GM19328 (cell line): ENCODE results near the gene BCAS3.
"Not testable (repeated sequence)": the region's sequence is repeated elsewhere in the genome, so short reads cannot be mapped to it uniquely, and the experiment has no call there.

Experiments used
- ATAC-seq: cut with Tn5 transposase; IDR thresholded peaks from one replicate; pipeline ENCODE4 v1.9.1; 2021; ENCODE audit warnings: mild to moderate bottlenecking, moderate library complexity; ENCODE audit not compliant: unreplicated experiment

Gene BCAS3

DNA sequence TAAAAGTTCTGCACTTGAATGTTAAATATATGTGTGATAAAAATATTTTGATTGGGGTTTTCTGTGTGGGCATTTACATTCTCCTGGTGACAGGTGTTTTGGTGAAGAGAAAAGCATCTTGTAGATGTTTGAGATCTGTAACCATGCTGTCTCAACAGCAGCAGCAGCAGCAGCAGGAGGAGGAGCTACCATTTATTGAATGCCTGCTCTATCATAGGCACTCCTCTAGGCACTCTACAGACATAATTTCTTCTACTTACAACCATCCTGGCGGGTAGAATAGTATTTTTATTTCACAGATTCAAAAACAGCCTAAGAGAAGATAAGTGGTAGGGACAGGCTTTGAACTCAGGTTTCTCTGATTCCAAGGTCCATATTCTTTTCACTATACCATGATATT, 562.3 kb downstream of the BCAS3 start:
- no peak for ATAC-seq

DNA sequence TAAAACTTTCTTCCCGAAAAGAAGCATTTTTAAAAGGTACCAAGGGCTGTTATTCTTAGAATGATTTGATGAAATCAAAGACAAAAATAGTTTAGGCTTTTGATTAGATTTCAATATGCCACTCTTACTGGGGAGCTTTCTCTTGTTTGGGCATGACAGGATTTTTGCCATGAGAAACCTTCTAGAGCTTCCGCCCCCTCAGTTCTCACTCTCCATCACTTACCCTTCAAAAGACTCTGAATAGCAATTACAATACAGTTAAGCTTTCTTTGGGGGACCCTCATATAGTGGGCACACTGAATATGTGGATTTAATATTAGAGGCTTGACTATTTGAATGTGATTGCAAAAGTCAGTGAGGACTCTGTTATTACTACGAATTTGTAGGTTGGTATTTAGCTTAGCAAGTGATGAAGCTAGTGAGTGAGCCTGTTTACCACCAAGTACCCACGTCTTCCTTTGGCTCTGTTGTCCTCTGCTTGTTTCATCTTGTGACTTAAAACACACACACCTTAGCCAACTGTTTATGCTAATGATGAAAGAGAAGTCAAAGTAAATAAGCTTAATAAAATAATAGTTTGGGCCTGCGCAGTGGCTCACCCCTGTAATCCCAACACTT, 563.3 kb downstream of the BCAS3 start:
- no peak for ATAC-seq

DNA sequence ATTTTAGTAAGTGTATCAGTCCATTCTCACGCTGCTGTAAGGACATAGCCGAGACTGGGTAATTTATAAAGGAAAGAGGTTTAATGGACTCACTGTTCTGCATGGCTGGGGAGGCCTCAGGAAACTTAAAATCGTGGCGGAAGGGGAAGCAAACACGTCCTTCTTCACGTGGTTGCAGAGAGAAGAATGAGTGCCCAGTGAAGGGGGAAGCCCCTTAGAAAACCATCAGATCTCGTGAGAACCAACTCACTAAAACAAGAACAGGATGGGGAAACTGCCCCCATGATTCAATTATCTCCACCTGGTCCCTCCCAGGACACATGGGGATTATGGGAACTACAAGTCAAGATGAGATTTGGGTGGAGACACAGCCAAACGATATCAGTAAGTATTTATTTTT, 567.3 kb downstream of the BCAS3 start:
- not testable (repeated sequence) for ATAC-seq

DNA sequence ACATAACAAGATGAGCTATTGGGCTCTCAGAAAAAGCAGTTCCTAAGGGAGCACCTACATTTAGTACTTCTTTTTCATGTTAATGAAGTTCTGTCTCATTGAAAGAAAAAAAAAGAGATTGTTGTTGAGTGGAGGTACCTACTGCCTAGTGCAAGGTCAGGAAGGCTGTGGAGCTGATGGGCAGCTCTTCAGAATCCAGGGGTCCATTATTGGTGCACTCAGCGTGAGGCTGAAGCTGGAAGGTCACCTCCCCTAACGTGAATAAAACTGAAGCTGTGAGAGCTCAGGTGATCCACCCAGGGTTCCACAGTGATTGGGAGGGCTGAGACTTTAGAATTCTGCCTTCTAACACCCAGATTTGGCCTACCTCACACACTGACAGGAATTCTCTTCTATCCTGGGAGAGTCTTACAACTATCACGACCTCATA, 568.1 kb downstream of the BCAS3 start:
- ATAC-seq: no peak

DNA sequence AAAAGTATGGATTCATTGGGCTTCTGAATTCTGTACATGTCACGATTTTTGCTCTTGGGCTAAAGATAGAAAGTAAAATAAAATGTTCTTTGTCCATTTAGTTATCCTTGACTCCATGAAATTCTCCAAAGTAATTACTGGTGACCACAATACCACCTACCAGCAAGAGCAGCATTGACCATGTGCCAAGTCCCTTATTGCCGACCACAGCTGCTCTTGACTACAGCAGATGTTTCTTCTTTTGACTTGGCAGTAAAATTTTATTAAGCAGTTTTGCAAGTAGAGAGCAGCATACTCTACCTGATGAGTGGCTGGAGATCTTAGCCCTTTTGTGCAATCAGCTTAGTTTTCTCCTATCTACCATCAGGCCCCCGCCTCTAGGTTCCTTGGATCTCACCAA, 569.8 kb downstream of the BCAS3 start:
- no peak for ATAC-seq

DNA sequence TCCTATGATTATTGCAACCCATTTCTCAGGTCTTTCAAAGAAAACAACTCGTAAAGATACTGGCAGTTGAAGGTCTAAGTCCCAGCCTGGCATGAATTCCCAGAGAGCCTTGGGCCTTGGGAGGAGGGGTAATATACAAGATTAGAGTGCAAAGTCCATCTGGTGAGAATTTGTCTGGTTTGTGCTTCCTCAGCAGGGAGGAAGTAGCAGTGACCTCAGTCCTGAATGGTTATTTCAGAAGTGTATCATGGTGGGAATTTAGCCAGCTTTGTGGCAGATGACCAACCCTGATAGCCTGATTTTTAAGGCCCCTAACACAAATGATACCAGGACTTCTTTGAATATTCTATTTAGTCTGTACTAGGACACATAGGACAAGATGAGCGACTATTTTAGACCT, 570.7 kb downstream of the BCAS3 start:
- no peak for ATAC-seq

DNA sequence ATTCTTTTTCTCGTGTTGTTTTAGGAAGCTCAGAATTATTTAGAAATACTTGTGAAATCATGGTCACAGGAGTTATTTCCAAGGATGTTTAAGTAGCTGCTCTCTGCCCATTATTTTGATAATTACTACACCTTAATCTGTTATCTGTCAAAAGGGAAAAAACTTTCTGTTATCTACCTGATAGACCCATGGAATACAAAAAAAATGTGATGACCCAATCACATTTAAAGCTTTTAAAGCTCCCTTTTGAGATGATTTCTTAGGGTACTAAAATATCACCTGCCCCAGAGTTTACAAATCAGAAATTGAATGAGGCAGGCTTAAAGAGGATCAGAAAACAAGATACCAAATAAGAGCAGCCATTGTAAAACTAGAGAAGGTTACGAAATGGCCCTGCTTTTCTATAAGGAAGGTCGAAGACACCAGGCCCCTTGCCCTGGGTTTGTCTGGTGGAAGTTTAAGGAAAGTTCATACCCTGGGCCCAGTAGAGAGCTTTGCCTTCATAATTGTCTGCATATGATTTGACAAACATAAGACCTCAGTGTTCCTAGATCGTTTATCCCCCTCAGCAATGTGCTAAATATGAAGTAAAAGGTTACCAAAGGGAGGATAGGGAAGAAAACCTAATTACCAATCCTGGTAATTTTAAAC, 572.1 kb downstream of the BCAS3 start:
- no peak for ATAC-seq

DNA sequence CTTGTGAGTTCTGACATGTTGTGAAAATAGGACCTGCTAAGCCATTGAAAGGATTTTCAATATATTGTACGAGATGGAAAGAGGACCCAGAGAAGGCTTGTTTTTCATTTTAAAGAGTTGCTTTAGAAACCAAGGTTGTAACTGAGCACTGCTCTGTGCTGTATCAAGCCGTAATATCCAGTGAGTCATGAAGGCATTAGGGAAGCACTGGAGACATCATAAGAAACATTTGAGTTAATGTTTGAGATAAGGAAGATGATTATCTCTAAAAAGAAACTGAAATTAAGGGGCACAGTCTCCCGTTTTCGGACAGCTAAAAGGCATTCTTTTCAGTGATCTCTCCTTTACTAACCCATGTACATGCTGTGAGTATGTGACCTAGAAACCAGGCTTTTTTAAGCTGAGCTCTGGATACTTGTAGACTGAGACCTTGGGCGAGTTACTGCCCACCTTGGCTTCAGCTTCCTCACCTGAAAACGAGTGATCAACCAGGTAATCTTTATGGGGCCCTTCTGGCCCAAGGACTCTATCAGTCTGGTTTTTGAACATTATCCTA, 572.8 kb downstream of the BCAS3 start:
- no peak for ATAC-seq

DNA sequence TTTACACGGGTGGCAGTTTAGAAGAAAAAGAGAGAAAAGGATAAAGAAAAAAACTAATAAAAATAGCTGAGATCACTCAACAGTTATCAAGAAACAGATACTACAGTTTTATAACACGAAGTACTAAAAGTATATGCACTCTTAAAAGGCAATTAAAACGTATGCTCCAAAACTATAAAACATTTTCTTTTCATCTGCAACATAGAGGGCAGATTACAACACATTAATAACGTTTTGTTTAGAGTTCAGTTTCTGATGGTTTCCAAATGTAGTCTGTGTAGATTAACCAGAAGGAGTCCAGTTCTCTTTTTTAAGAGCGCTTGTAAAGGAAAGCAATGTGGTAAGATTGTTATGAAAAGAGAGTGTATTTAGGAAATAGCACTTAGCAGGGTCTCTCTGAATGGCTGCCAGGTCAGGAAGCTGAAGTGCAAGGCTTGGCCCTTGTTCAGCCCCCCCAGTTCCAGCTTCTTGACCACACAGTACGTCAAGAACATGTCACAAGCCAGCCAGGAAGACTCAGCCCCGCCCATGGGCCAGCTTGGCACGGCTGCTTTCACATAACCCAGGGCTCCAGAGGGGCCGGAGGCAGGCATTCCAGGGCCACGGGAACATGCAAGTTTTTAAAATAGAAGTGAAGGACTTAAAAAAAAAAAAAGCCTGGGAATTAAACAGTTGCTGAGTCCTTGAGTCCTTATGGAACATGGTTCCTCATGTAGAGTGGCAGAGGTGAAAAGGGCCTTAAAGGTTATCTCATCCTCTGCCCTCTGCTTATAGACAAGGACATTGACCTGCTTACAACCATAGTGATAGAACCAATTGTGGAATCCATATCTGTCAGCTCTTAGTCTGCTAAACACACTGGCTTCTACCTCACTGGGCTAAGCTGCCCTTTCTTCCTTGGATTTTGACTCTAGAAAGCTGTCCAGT, 574.6 kb downstream of the BCAS3 start:
- ATAC-seq: no peak

DNA sequence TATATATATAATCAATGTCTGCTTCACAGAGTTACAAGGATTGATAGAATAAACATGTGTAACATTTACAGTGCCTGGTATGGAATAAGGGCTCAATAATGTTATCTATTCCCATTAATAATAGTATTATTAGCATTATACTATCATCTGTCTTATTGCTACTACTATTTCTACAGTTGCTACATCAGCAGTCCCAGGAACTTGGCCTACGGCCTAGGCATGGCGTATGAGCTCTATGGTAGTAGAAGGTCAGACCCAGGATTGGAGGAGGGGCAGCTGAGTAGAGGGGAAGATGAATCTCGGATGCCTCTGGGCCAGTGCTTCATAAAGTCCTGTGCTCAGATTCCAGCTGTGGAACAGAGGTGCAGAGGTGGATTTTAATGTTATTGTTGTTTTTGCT, 575.7 kb downstream of the BCAS3 start:
- no peak for ATAC-seq

DNA sequence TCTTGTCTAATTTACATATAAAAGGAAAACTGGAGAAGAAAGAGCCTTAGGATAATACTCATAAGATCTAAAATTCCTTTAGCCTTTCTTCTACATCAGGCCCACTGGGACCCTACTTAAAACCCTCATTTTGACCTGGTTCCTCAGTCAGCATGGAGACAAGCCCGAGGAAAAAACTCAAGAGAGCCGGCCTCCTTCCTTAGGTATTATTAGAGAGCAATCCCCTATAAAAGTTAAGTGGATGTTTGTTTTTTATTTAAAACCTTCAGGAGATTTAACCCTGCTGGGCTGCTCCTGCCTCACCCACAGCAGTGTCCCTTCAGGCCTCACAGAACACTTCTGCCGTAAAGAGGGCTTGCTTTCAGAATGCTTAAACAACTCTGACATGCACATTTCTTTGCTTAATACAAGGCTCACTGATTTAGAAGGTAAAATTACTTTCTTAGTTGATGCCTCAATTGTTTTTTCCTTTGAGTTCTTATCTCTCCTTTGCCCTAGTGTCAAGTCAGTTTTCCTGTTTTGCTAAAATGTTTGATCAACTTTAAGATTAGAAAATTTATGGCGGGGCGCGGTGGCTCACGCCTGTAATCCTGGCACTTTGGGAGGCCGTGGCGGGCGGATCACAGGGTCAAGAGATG, 576.4 kb downstream of the BCAS3 start:
- no peak for ATAC-seq

DNA sequence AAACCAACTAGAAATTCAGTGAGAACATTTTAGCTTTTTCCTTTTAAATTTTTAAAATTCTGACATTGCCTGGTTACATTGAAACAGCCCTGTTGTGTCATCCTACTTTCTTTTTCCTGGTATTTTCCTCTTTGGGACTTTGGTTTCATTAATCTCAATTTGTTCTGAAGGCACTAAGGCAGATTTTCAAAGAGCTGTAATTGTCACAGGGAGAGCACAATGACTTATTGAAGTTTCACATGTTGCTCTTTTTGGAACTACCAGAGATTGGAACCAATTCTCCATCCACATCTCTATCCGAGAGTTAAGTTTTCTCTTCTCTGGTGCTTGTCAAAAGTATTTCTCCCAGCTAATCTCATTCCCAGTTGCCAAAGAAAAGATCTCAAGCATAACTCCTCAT, 577.3 kb downstream of the BCAS3 start:
- ATAC-seq: no peak

DNA sequence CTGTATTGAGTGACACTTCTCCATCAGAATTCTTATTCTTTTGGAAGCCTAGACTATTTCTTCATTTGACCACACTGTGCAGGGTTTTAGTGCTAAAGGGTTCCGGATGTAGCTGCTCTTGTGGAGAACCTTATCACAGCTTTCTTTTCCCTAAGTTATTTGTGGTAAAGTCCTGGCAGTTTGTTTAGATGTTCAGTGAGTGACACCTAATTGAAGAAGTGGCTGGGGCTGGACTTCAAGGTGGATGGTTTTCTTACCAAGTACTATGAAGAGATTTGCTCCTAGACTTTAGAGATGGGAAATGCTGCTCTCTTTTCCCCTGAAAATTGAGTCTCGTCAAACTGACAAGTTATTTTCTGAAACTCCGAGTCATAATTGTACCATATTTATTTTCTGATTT, 578.0 kb downstream of the BCAS3 start:
- ATAC-seq: no peak

DNA sequence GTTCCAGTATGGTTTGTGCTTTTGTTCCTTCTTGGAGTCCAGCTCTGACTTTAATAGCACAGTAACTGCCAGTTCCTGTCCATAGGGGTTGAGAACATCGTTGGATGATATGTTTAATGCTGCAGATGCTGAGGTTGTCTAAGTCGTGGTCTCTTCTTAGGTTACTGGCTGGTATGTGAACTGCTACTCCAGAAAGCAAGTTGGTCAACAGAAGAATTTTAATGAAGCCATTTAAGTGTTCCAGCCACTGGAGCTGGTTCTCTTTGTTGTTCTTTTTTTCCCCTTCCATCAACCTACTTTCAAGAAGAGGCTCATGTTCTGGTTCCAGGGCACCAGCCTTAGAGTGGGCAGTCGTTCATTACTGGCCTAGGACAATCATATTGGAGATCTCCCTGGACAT, 581.7 kb downstream of the BCAS3 start:
- no peak for ATAC-seq

DNA sequence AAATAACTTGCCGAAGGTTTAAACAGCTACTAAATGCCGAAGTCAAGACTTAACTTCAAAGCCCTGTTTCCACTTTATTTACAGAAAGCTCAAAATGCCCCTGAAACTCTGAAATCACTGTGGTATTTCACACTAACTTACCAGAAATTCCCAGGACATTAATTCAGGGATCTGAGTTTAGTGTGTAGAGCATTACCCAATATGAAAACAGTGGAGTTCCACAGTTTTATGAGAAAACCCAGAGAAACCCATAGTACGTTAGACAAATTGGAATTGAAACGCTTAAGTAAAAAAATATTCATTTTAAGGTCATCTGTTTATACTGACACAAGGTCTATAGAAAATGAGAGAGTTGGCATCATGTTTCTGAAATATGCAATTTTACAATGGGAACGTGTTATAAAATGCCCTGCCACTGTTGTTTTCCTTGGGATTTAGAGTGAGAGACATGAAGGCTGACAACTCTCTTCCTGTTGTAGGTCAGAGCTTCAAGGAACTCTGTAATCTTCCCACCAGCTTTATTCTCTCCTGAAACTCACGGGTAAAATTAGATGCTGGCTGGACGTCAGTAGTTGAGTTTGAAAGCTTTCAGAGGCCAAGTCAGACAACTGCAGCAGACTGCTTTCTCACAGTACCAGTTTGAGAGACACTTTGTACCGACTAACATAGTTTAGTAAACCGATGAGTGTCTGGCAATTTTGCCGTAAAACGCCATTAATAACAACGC, 582.6 kb downstream of the BCAS3 start:
- ATAC-seq: no peak

DNA sequence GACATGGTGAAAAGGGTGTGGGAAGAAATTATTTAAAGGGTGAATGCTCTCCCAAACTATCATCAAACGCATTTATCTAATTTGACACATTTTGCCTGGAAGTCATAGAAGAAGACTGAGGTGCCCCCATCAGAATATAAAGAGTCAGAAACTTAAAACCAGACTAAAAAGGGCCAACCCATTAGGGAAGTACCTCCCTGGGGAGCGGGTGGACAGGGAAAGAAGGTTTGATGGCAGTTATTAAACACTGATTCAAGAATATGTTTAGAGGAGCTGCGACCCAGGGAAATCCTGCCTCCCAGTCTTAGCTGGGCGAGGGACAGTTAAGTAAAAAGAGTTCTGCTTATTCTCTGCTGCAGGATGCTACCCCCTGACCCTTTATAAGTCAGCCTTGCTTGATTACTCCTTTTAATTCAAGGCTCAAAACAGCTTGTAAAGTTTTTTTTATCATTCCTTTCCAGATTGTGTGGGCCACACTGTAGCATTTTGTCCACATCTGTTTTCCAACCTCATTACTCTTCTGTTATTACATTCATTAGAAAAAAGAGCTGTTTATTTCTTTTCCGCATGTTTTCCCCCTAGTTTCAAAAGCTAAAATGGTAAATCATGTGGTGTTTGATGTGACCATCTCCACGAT, 583.5 kb downstream of the BCAS3 start:
- no peak for ATAC-seq

DNA sequence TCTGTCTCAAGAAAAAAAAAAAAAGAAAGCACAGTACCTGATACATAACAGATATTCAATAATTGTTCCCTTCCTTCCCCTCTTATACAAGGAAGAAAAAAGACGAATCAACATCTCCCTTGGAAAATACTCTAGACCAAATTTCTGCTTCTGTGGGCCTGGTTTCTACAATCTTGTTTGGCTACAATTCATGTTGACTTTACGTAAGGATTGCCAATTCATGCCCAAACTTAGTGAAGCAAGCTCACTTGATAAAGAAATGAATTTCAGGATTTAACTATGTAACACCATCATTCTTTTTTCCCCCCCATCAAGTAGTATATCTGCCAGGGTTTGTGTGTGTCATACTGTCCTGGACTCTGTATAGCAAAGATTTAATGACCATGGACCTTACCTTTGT, 587.7 kb downstream of the BCAS3 start:
- ATAC-seq: no peak

DNA sequence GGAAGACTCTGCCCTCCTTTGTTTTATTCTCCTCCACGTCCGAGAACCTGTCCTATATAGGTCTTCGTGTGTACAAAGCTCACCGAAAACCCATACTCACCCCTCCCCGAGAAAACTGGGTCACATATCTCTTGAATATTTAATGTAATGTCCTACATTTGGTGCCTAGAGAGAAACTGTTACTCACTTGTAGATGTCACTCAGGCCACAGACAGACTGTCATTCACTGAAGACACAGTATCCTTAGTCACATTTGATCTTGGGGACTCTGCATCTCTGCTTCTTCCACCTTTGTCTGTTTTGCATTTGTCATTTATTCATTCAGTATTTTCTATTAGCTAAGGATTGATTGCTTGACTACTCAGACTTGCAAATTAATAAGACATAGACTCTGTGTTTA, 590.2 kb downstream of the BCAS3 start:
- ATAC-seq: no peak

DNA sequence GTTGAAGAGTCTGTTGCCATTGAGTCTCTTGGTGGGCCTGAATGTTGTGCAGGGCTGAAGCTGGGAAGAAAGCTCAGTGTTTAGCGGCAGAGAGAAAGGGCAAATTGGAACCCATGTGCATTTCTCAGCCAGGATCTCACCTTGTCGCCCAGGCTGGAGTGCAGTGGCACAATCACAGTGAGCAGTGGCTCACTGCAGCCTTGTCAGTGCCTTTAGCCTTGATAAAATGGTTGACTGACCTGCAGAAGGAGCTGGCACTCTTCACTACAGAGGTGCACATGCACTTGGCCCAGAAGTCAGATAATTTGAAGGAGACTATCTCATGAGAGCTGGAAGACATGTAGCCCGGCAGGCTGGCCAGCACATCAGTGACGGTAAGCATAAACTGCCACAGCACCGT, 597.7 kb downstream of the BCAS3 start:
- ATAC-seq: no peak

DNA sequence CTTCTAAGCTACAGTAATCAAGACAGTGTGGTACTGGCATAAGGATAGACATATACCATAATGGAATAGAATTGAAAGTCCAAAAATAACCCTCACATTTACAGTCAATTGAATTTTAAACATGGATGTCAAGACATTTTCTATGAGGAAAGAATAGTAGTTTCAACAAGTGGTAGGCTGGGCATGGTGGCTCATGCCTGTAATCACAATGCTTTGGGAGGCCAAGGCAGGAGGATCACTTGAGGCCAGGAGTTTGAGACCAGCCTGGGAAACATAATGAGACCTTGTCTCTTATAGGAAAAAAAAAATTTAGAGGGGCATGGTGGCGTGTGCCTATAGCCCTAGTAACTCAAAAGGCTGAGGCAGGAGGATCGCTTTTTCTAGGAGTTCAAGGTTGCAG, 599.2 kb downstream of the BCAS3 start:
- no peak for ATAC-seq
